ENCODE data around the gene SNX24.

DNA sequence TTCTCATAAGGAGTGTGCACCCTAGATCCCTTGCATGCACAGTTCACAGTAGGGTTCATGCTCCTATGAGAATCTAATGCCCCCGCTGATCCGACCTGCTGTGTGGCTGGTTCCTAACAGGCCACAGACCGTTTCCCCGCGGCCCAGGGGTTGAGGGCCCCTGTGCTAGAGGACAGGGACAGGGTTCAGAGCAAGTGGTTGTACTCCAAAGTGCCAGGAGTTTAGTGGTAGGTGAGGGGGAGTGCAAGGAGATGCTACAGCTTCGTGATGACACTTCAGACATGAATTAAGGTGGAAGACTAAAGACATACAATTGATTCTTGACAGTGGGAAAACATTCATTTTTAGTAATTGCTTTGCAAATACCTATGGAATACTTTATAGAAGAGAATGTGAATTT lies 40.5 kb downstream of the SNX24 start:
- TF ChIP-seq CTCF (IDR thresholded peaks at IDR 0.05 in 2 of 3, conservative IDR thresholded peaks at IDR 0.05 in 1 of 3; ENCODE audit: insufficient read depth in 2 of 3, low read depth in 1 of 3, low read length in 3 of 3) (no peak), NFIX (CRISPR knock-in tag; IDR thresholded peaks at IDR 0.05; ENCODE audit: low read depth) (no peak), NFATC3 (IDR thresholded peaks at IDR 0.05) (no peak), POLR2A (conservative IDR thresholded peaks at IDR 0.05) (no peak)
- TF ChIP-seq, protein P1, sequence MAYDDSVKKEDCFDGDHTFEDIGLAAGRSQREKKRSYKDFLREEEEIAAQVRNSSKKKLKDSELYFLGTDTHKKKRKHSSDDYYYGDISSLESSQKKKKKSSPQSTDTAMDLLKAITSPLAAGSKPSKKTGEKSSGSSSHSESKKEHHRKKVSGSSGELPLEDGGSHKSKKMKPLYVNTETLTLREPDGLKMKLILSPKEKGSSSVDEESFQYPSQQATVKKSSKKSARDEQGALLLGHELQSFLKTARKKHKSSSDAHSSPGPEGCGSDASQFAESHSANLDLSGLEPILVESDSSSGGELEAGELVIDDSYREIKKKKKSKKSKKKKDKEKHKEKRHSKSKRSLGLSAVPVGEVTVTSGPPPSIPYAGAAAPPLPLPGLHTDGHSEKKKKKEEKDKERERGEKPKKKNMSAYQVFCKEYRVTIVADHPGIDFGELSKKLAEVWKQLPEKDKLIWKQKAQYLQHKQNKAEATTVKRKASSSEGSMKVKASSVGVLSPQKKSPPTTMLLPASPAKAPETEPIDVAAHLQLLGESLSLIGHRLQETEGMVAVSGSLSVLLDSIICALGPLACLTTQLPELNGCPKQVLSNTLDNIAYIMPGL (CRISPR knock-in tag; IDR thresholded peaks at IDR 0.05), result no peak
